HepG2 (cell line): ENCODE measurements around the gene IQCH. TPM values are rescaled to one million over a fixed set of nuclear protein-coding genes. Genes with fewer than 3 reads are reported as not detected.

Source experiments
- ARID5B ChIP-seq: IDR thresholded peaks from 2 replicates; pipeline ENCODE4 v1.4.0; 2020; ENCODE audit warnings: mild to moderate bottlenecking, missing genetic modification reagents
- CEBPG ChIP-seq: IDR thresholded peaks from 2 replicates; pipeline ENCODE4 v1.6.1; 2016
- IRX3 ChIP-seq: sonication (generic); formaldehyde crosslinking; IDR thresholded peaks from 2 replicates; pipeline ENCODE4 v1.8.1; 2023; ENCODE audit warnings: mild to moderate bottlenecking, low read depth, missing genetic modification reagents, borderline replicate concordance
- STAG1 ChIP-seq: sonication (generic); formaldehyde crosslinking; IDR thresholded peaks from 2 replicates; pipeline ENCODE4 v1.4.0; 2020; ENCODE audit warnings: missing genetic modification reagents
- TBX2 ChIP-seq: sonication (generic); formaldehyde crosslinking; IDR thresholded peaks from 2 replicates; pipeline ENCODE4 v1.5.0; 2020; ENCODE audit warnings: missing genetic modification reagents, mild to moderate bottlenecking, borderline replicate concordance
- TERF1 ChIP-seq: sonication (generic); formaldehyde crosslinking; IDR thresholded peaks from 2 replicates; pipeline ENCODE4 v1.8.0; 2022; ENCODE audit warnings: mild to moderate bottlenecking, missing genetic modification reagents, moderate library complexity
- TOPORS ChIP-seq: sonication (generic); formaldehyde crosslinking; IDR thresholded peaks from 2 replicates; pipeline ENCODE4 v1.8.0; 2023; ENCODE audit warnings: mild to moderate bottlenecking, missing genetic modification reagents
- ZC3H4 ChIP-seq: sonication (generic); formaldehyde crosslinking; IDR thresholded peaks from 2 replicates; pipeline ENCODE4 v1.4.0; 2020; ENCODE audit warnings: missing genetic modification reagents, borderline replicate concordance
- polyA plus RNA-seq, 8 experiments: library from polyadenylated mRNA; depleted of rRNA in 3 of 8; stranded (reverse) in 7 of 8; unstranded in 1 of 8; fragments of >200 nt; fragmentation: Illumina TruSeq in 4 of 8; extraction: Trizol in 4 of 8; gene quantifications; 2 replicates each; pipeline versions ENCODE4 v1.2.1 to v1.2.3, GENCODE V29; 2011 to 2016; ENCODE audit warnings: low read depth in 4 of 8, missing spikeins in 1 of 8, mixed read lengths in 1 of 8; ENCODE audit not compliant: insufficient read depth in 1 of 8
- total RNA-seq, 5 experiments: library from RNA; depleted of rRNA; stranded (reverse); fragments of >200 nt; fragmentation: Illumina TruSeq; extraction: Trizol; gene quantifications; 2 replicates each; pipeline ENCODE4 v1.2.3, GENCODE V29; 2016; ENCODE audit warnings: low read depth in 1 of 5

Gene IQCH
- total and polyA plus RNA-seq, 2 of the 13 experiments (the other 11 are each of a cell fraction or from before 2014, with no cell fraction given): 0.16 to 0.55 TPM

GRCh38 chr15:67456677-67457529, 202.3 kb downstream of the IQCH start (continued):
- 0 out of 2 replicates have a peak, but pooled peaks have one; percentile 10 for TF ChIP-seq ARID5B (CRISPR knock-in tag)
- 0 out of 2 replicates have a peak, but pooled peaks have one; percentile 8 for TF ChIP-seq CEBPG (CRISPR knock-in tag)
- TF ChIP-seq TBX2: no peak
- TF ChIP-seq STAG1 (CRISPR knock-in tag): peak; percentile 84
- no peak for TF ChIP-seq TERF1
- no peak for TF ChIP-seq TOPORS (CRISPR knock-in tag)
- no peak for TF ChIP-seq IRX3
- no peak for TF ChIP-seq ZC3H4 (CRISPR knock-in tag)
